SK-N-SH treated with all-trans-retinoic acid at 6 μM for 48 hours (cell line): ENCODE data around the gene CDKN2D.

Source experiments
- ATAC-seq: fragments of 200-7000 bp; cut with Tn5 transposase; 3 replicates; pipeline ENCODE4 v1.9.1; 2020; ENCODE audit warnings: mild to moderate bottlenecking, moderate library complexity
- ARNTL ChIP-seq: fragments of 450-650 bp; formaldehyde crosslinking; IDR thresholded peaks from 2 replicates; pipeline ENCODE4 v1.5.0; 2020; ENCODE audit warnings: low read depth, mild to moderate bottlenecking, moderate library complexity, borderline replicate concordance
- BACH2 ChIP-seq: fragments of 250-450 bp; sonication (Bioruptor Pico); IDR thresholded peaks from 2 replicates; pipeline ENCODE4 v1.9.0; 2021; ENCODE audit warnings: mild to moderate bottlenecking, borderline replicate concordance
- CSDC2 ChIP-seq: fragments of 250-450 bp; sonication (Bioruptor Pico); IDR thresholded peaks from 2 replicates; pipeline ENCODE4 v1.5.0; 2020; ENCODE audit warnings: mild to moderate bottlenecking, moderate library complexity
- ESRRG ChIP-seq: fragments of 250-450 bp; sonication (Bioruptor Pico); IDR thresholded peaks from 2 replicates; pipeline ENCODE4 v1.6.1; 2021; ENCODE audit warnings: mild to moderate bottlenecking
- GLIS3 ChIP-seq: fragments of 250-450 bp; sonication (Bioruptor Pico); IDR thresholded peaks from 2 replicates; pipeline ENCODE4 v1.5.0; 2020; ENCODE audit warnings: mild to moderate bottlenecking, moderate library complexity
- ISL1 ChIP-seq: fragments of 250-450 bp; sonication (Bioruptor Pico); IDR thresholded peaks from 2 replicates; pipeline ENCODE4 v2.1.2; 2022; ENCODE audit warnings: mild to moderate bottlenecking, moderate library complexity
- OSR1 ChIP-seq: fragments of 250-450 bp; sonication (Bioruptor Pico); IDR thresholded peaks from 2 replicates; pipeline ENCODE4 v1.8.0; 2022; ENCODE audit warnings: moderate library complexity, mild to moderate bottlenecking, inconsistent platforms
- POU6F1 ChIP-seq: fragments of 250-450 bp; sonication (Bioruptor Pico); IDR thresholded peaks from 2 replicates; pipeline ENCODE4 v1.8.0; 2021; ENCODE audit warnings: low read depth, mild to moderate bottlenecking, moderate library complexity, borderline replicate concordance
- PPARA ChIP-seq: fragments of 250-450 bp; sonication (Bioruptor Pico); IDR thresholded peaks from 2 replicates; pipeline ENCODE4 v1.5.0; 2020; ENCODE audit warnings: mild to moderate bottlenecking, borderline replicate concordance
- RARB ChIP-seq: fragments of 250-450 bp; sonication (Bioruptor Pico); IDR thresholded peaks from 2 replicates; pipeline ENCODE4 v1.8.0; 2021; ENCODE audit warnings: mild to moderate bottlenecking, moderate library complexity
- SNAI2 ChIP-seq: fragments of 250-450 bp; sonication (Bioruptor Pico); IDR thresholded peaks from 2 replicates; pipeline ENCODE4 v1.5.0; 2020; ENCODE audit warnings: mild to moderate bottlenecking, moderate library complexity
- TCF4 ChIP-seq: fragments of 250-450 bp; sonication (Bioruptor Pico); IDR thresholded peaks from 2 replicates; pipeline ENCODE4 v1.8.0; 2021; ENCODE audit warnings: mild to moderate bottlenecking, moderate library complexity, borderline replicate concordance
- TOX ChIP-seq: fragments of 250-450 bp; sonication (Bioruptor Pico); IDR thresholded peaks from 2 replicates; pipeline ENCODE4 v1.8.0; 2021; ENCODE audit warnings: mild to moderate bottlenecking, moderate library complexity, borderline replicate concordance
- ZC3H10 ChIP-seq: fragments of 250-450 bp; sonication (Bioruptor Pico); IDR thresholded peaks from 2 replicates; pipeline ENCODE4 v1.5.1; 2021; ENCODE audit warnings: mild to moderate bottlenecking, moderate library complexity
- ZFP3 ChIP-seq: fragments of 250-450 bp; sonication (Bioruptor Pico); IDR thresholded peaks from 2 replicates; pipeline ENCODE4 v1.5.0; 2020; ENCODE audit warnings: mild to moderate bottlenecking, moderate library complexity
- ZFP30 ChIP-seq: fragments of 450-650 bp; formaldehyde crosslinking; IDR thresholded peaks from 2 replicates; pipeline ENCODE4 v1.5.0; 2022; ENCODE audit warnings: mild to moderate bottlenecking, moderate library complexity
- ZNF565 ChIP-seq: fragments of 450-650 bp; formaldehyde crosslinking; conservative IDR thresholded peaks from 2 replicates; pipeline ENCODE4 v1.5.0; 2020; ENCODE audit warnings: low read depth, mild to moderate bottlenecking, moderate library complexity
- ZNF70 ChIP-seq: fragments of 450-650 bp; formaldehyde crosslinking; IDR thresholded peaks from 2 replicates; pipeline ENCODE4 v1.5.0; 2020; ENCODE audit warnings: mild to moderate bottlenecking, moderate library complexity
- ZNF8 ChIP-seq: fragments of 450-650 bp; formaldehyde crosslinking; IDR thresholded peaks from 2 replicates; pipeline ENCODE4 v1.5.0; 2020; ENCODE audit warnings: mild to moderate bottlenecking, moderate library complexity
- TF ChIP-seq, protein P1 (sequence below): fragments of 250-450 bp; sonication (Bioruptor Pico); IDR thresholded peaks from 2 replicates; pipeline ENCODE4 v1.5.1; 2021; ENCODE audit warnings: mild to moderate bottlenecking, moderate library complexity
- TF ChIP-seq, protein P2 (sequence below): fragments of 250-450 bp; sonication (Bioruptor Pico); IDR thresholded peaks from 2 replicates; pipeline ENCODE4 v1.8.0; 2020; ENCODE audit warnings: mild to moderate bottlenecking, moderate library complexity, borderline replicate concordance
- TF ChIP-seq, protein P3 (sequence below): fragments of 250-450 bp; sonication (Bioruptor Pico); IDR thresholded peaks from 2 replicates; pipeline ENCODE4 v1.5.1; 2020; ENCODE audit warnings: low read depth, mild to moderate bottlenecking, moderate library complexity

Gene CDKN2D

GRCh38 chr19:10612499-10613119 is 43.8 kb upstream of the CDKN2D start:
- no peak for TF ChIP-seq ZNF565 (CRISPR knock-in tag)
- no peak for TF ChIP-seq TOX (CRISPR knock-in tag)
- TF ChIP-seq ZC3H10 (CRISPR knock-in tag): no peak
- TF ChIP-seq OSR1 (CRISPR knock-in tag): no peak
- no peak for TF ChIP-seq ZFP30
- TF ChIP-seq, protein P1, sequence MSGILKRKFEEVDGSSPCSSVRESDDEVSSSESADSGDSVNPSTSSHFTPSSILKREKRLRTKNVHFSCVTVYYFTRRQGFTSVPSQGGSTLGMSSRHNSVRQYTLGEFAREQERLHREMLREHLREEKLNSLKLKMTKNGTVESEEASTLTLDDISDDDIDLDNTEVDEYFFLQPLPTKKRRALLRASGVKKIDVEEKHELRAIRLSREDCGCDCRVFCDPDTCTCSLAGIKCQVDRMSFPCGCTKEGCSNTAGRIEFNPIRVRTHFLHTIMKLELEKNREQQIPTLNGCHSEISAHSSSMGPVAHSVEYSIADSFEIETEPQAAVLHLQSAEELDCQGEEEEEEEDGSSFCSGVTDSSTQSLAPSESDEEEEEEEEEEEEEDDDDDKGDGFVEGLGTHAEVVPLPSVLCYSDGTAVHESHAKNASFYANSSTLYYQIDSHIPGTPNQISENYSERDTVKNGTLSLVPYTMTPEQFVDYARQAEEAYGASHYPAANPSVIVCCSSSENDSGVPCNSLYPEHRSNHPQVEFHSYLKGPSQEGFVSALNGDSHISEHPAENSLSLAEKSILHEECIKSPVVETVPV (CRISPR knock-in tag): no peak
- no peak for TF ChIP-seq POU6F1 (CRISPR knock-in tag)
- no peak for TF ChIP-seq ESRRG (CRISPR knock-in tag)
- TF ChIP-seq GLIS3 (CRISPR knock-in tag): no peak
- TF ChIP-seq TCF4 (CRISPR knock-in tag): no peak
- TF ChIP-seq CSDC2 (CRISPR knock-in tag): no peak
- TF ChIP-seq PPARA (CRISPR knock-in tag): no peak
- no peak for TF ChIP-seq ISL1 (CRISPR knock-in tag)
- ATAC-seq: no peak

DNA sequence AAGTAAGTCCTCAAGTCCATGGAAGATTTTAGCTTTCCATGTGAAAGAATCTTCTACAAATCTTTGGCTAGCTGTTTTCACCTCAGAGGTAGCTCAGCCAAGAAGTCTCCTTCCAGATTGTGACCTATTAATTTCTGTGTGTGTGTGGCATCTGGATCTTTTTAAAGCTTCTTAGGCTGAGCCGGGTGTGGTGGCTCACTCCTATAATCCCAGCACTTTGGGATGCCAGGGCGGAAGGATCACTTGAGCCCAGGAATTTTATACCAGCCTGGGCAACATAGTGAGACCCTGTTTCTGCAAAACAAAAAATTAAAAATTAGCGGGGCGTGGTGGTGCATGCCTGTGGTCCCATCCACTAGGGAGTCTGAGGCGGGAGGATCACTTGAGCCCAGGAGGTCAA is 43.1 kb upstream of the CDKN2D start:
- ATAC-seq: no peak
- TF ChIP-seq OSR1 (CRISPR knock-in tag) (no peak), ZNF70 (CRISPR knock-in tag) (no peak), GLIS3 (CRISPR knock-in tag) (no peak), ZNF8 (CRISPR knock-in tag) (no peak), TCF4 (CRISPR knock-in tag) (no peak), BACH2 (CRISPR knock-in tag) (no peak), RARB (no peak), ZFP3 (CRISPR knock-in tag) (no peak)

- TF ChIP-seq RARB (no peak), ZFP3 (CRISPR knock-in tag) (no peak)
- ATAC-seq: no peak
Observed at GRCh38 chr19:10604460-10604980, 35.7 kb upstream of the CDKN2D start.

DNA sequence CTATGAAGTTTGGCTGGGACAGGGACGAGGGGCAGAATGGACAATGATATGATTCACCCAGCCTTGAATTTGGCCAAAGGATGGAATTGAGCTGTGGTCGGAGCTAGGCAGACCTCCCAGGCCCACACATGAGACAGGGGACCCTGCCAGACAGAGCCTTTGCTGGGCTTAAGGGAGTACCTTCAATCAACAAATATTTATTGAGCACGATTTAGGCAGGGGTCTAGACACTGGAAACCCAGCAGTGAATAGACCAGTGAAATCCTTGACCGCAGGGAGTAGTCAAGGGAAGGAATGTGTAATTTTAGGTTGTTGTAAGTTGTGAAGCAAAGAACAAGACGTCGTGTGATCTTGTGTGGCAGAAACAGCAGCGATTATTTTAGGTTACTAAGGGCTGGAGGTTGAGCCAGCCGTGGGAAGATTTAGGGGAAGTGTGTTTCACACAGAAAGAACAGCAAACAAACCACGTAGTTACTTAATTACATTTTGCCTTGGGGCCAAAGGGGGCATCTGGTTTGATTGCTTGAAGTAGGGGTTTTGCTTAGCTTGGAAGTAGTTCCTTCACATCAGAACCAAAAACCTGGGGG is 35.2 kb upstream of the CDKN2D start:
- ATAC-seq: no peak
- TF ChIP-seq ISL1 (CRISPR knock-in tag): no peak
- no peak for TF ChIP-seq BACH2 (CRISPR knock-in tag)
- TF ChIP-seq RARB: no peak
- no peak for TF ChIP-seq ZFP3 (CRISPR knock-in tag)
- TF ChIP-seq POU6F1 (CRISPR knock-in tag): no peak
- TF ChIP-seq ZNF565 (CRISPR knock-in tag): no peak
- TF ChIP-seq, protein P1 (CRISPR knock-in tag): no peak
- no peak for TF ChIP-seq PPARA (CRISPR knock-in tag)
- no peak for TF ChIP-seq CSDC2 (CRISPR knock-in tag)
- no peak for TF ChIP-seq ARNTL (CRISPR knock-in tag)
- TF ChIP-seq SNAI2 (CRISPR knock-in tag): no peak
- TF ChIP-seq, protein P2, sequence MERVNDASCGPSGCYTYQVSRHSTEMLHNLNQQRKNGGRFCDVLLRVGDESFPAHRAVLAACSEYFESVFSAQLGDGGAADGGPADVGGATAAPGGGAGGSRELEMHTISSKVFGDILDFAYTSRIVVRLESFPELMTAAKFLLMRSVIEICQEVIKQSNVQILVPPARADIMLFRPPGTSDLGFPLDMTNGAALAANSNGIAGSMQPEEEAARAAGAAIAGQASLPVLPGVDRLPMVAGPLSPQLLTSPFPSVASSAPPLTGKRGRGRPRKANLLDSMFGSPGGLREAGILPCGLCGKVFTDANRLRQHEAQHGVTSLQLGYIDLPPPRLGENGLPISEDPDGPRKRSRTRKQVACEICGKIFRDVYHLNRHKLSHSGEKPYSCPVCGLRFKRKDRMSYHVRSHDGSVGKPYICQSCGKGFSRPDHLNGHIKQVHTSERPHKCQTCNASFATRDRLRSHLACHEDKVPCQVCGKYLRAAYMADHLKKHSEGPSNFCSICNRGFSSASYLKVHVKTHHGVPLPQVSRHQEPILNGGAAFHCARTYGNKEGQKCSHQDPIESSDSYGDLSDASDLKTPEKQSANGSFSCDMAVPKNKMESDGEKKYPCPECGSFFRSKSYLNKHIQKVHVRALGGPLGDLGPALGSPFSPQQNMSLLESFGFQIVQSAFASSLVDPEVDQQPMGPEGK: no peak
- no peak for TF ChIP-seq TOX (CRISPR knock-in tag)
- no peak for TF ChIP-seq ESRRG (CRISPR knock-in tag)
- TF ChIP-seq, protein P3, sequence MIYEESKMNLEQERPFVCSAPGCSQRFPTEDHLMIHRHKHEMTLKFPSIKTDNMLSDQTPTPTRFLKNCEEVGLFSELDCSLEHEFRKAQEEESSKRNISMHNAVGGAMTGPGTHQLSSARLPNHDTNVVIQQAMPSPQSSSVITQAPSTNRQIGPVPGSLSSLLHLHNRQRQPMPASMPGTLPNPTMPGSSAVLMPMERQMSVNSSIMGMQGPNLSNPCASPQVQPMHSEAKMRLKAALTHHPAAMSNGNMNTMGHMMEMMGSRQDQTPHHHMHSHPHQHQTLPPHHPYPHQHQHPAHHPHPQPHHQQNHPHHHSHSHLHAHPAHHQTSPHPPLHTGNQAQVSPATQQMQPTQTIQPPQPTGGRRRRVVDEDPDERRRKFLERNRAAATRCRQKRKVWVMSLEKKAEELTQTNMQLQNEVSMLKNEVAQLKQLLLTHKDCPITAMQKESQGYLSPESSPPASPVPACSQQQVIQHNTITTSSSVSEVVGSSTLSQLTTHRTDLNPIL (CRISPR knock-in tag): no peak
- TF ChIP-seq ZNF70 (CRISPR knock-in tag): no peak
